Measurements from ENCODE around the gene CYP2J2. TPM values are rescaled to one million over a fixed set of nuclear protein-coding genes. Genes with fewer than 3 reads are reported as not detected.

The CYP2J2 gene
- under 0.01 and 0.17 TPM in 2 replicates for total RNA-seq

GRCh38 chr1:59926381-59927123 is at the start of gene CYP2J2:
Gene CYP2J2, minus strand, starts transcription at chr1:59926773. Its CDS starts 27 bp downstream, at chr1:59926746.

Other genes with a start within 250 kb of the CYP2J2 start
- under 0.01 TPM in 1 of 2 replicates, not detected in the other for gene HOOK1, start 111.8 kb downstream of the CYP2J2 start, total RNA-seq
- gene C1orf87, start 147.0 kb upstream of the CYP2J2 start, total RNA-seq, result not detected in 2 replicates